Bronchial epithelial cell (primary cell): ENCODE data around the gene FOXD1. TPM values are rescaled to one million over a fixed set of nuclear protein-coding genes. Genes with fewer than 3 reads are reported as not detected.

Source experiments
- DNase-seq: peaks from one replicate; pipeline ENCODE4 v3.0.0-alpha.2; 2010; ENCODE audit warnings: low read depth
- FAIRE-seq: peaks from 2 replicates; lab custom pipeline; 2011; peaks lifted over from hg19 to GRCh38; lab: Jason Lieb, UNC
- H3K27me3 ChIP-seq: 2 replicates; pipeline ENCODE4 v1.5.1; 2011; ENCODE audit warnings: low read length; ENCODE audit not compliant: control insufficient read depth, insufficient read depth
- H3K36me3 ChIP-seq: 2 replicates; pipeline ENCODE4 v1.5.1; 2011; ENCODE audit warnings: low read length; ENCODE audit not compliant: control insufficient read depth, insufficient read depth
- H3K4me3 ChIP-seq: 2 replicates; pipeline ENCODE4 v1.5.1; 2011; ENCODE audit warnings: mild to moderate bottlenecking, low read depth, low read length, control low read depth
- total RNA-seq: library from RNA; depleted of rRNA; stranded (reverse); fragments of >200 nt; gene quantifications from 2 replicates; pipeline ENCODE4 v1.2.1, GENCODE V29; 2014
- TF ChIP-seq, protein P1 (sequence below): IDR thresholded peaks from 2 replicates; pipeline ENCODE4 v1.5.1; 2011; ENCODE audit warnings: mild to moderate bottlenecking, moderate library complexity, low read length, control low read depth, inconsistent platforms; ENCODE audit not compliant: insufficient read depth, severe bottlenecking

The FOXD1 gene
- total RNA-seq, 1 donor from 2014 or later: 3.4 TPM

DNA sequence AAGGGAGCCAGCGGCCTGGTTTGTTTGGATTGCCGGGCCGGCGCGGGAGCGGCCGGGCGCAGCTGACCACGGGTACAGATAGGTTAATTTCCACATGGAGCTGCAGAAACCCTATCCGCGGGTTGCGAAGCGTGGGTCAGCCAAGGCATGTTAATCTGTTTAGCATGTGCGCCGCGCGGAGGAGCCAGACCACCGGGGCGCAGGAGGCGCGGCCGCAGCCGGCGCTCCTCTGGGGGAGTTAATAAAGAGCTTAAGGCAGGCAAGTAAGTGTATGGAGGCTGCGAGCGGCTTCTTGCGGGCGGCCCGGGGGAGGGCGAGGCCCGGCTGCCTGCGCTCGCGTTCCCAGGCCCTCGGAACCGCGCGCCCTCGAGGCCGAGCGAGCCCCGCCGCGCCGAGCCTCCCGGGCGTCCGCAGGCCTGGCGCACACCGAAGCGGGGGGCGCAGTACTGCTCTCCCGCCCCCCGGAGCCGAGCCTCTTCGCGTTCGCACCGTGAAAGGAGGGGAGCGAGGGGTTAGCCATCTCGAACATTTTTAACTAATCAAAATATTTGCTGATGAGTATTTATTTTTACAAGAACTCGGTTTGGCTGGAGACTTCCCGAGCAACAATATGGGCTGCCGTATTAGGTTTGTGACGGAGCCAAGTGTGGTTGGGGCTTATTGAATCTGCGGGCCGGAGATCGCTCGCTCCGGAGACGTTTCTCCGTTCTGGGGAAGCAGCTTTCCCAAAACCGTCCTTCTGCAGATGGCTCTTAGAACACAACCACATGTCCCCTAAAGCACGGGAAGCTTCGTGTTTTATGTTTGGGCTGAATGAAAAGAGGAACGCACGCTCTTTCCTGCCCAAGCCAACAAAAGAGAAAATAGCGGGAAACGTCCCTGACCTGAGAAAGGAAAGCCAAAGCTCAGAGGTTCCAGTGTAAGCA lies 28.8 kb downstream of the FOXD1 start:
- Histone ChIP-seq H3K36me3 (no peaks in the 10 kb centered on the region), H3K27me3 (peaks cover 15% of the 10 kb centered on the region), H3K4me3 (peak overlapping the region; percentile 11)
- DNase-seq (no peak), FAIRE-seq (no peak)
- TF ChIP-seq, protein P1, sequence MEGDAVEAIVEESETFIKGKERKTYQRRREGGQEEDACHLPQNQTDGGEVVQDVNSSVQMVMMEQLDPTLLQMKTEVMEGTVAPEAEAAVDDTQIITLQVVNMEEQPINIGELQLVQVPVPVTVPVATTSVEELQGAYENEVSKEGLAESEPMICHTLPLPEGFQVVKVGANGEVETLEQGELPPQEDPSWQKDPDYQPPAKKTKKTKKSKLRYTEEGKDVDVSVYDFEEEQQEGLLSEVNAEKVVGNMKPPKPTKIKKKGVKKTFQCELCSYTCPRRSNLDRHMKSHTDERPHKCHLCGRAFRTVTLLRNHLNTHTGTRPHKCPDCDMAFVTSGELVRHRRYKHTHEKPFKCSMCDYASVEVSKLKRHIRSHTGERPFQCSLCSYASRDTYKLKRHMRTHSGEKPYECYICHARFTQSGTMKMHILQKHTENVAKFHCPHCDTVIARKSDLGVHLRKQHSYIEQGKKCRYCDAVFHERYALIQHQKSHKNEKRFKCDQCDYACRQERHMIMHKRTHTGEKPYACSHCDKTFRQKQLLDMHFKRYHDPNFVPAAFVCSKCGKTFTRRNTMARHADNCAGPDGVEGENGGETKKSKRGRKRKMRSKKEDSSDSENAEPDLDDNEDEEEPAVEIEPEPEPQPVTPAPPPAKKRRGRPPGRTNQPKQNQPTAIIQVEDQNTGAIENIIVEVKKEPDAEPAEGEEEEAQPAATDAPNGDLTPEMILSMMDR: no peak

DNA sequence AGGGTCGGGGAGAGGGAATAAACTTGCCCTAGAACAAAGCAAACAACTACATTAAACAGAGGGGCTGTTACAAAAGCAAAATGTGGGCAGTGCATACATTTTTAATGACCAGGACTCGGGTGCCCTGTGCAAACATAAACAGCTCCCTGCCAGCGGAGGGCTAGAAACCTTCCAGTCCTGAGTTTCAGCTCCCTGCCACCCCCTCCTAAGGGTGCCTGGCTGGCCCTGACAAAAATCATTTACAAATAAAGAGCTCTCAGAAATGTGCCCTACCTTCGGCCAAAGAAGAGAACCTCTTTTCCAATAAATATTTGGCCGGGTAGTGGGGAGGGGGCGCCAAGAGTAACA lies 29.5 kb downstream of the FOXD1 start:
- H3K4me3 ChIP-seq: no peak overlapping the region
- FAIRE-seq: no peak

DNA sequence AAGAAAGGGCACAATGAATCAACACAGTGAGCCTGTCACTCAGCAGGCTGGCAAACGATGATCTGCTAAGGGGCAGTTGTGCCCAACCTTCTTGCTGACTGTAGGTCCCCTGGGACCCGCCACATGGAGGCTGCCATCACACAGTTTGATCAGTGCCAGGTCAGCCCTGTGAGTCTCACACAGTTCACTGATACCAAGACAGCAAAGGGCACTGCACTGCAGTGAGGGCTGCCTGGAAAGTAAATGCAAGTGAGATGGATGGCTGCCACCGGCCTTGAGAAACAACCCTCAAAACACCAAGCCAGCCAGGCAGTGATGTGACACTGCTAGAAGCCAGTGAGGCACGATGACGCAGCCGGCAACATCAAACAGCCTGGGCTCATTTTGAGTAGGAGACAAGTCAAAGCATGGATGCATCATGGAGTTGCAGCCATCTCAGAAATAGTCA lies 30.3 kb downstream of the FOXD1 start:
- FAIRE-seq (no peak), DNase-seq (no peak)
- H3K27me3 ChIP-seq: peaks cover 15% of the 10 kb centered on the region
- no peak overlapping the region for H3K4me3 ChIP-seq
- TF ChIP-seq, protein P1: no peak
- no peaks in the 10 kb centered on the region for H3K36me3 ChIP-seq

More for the DNA sequence above, 29.5 kb downstream of the FOXD1 start:
- no peak for DNase-seq
- Histone ChIP-seq H3K36me3 (no peaks in the 10 kb centered on the region), H3K27me3 (peaks cover 15% of the 10 kb centered on the region)
- TF ChIP-seq, protein P1: no peak

DNA sequence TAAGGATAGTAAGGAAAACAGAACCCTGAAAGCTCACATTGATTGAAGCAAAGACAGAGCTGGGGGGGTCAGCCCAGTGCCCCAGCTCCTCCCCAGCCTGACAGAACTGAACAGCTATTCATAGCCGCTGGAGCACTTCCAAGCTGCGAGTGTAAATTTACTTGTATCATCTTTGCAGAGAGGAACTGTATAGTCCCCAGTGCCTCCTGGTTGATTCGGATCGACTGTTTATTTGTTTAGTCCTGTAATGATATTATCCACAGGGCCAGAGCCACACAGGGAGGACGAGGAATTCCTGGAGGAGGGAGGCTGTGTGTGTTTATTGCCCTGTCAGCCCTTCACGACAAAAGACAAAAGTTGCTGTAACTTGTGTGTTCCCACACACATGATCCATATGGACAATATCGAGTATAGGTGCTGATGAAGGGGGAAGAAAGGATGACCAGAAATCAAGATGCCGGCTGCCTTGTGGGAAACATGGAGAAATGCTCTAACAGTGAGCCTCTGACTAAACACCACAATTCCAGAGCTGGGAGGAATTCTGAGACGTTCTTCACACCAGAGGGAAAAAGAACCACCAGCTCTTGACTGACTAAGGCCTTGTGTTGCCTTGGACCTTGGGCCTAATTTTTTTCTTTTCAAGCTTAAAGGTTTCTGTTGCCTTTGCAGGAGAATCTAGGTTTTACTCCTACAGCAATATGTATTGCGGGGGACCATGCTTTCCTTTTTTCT lies 31.1 kb downstream of the FOXD1 start:
- TF ChIP-seq, protein P1: no peak
- DNase-seq: no peak
- H3K36me3 ChIP-seq: no peaks in the 10 kb centered on the region
- FAIRE-seq: no peak
- no peak overlapping the region for H3K4me3 ChIP-seq
- H3K27me3 ChIP-seq: peaks cover 15% of the 10 kb centered on the region

DNA sequence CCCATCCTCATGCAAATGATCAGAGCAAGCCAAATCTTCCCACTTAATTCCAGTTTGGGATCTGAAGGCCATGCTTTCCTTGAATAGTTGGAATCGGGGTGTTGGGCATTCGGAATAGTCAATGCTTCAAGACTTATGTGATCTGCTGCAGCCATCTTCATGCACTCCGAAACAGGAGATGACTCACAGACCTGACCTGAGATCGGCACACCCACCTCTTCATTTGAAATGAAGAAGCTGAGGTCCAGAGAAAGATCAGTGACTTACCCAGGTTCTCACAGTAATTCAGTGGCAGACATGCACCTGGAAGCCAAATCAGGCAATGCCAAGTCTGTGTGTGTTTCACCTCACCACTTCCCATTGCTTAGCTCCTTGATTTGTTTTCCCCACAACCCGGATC lies 33.0 kb downstream of the FOXD1 start:
- Histone ChIP-seq H3K36me3 (no peaks in the 10 kb centered on the region), H3K4me3 (no peak overlapping the region), H3K27me3 (peaks cover 12% of the 10 kb centered on the region)
- DNase-seq (no peak), FAIRE-seq (peak; percentile 58)
- TF ChIP-seq, protein P1: no peak
